Neuronal stem cell (in vitro differentiated cells): ENCODE measurements around the gene PPP1R7.

Experiments
- DNase-seq: peaks from one replicate; pipeline ENCODE4 v3.0.0-alpha.2; 2013; ENCODE audit warnings: low spot score
- H2AFZ ChIP-seq: one replicate; pipeline ENCODE4 v1.6.1; 2013; ENCODE audit warnings: mild to moderate bottlenecking, low read length, inconsistent platforms
- H2AK5ac ChIP-seq: 2 replicates; pipeline ENCODE4 v1.6.1; 2013; ENCODE audit warnings: low read depth, mild to moderate bottlenecking, inconsistent platforms, low read length, moderate library complexity, mixed read lengths
- H2BK120ac ChIP-seq: 2 replicates; pipeline ENCODE4 v1.6.1; 2013; ENCODE audit warnings: low read depth, mild to moderate bottlenecking, inconsistent platforms, low read length, moderate library complexity, mixed read lengths
- H2BK12ac ChIP-seq: one replicate; pipeline ENCODE4 v1.6.1; 2013; ENCODE audit warnings: low read length, inconsistent platforms
- H2BK15ac ChIP-seq: 2 replicates; pipeline ENCODE4 v1.6.1; 2013; ENCODE audit warnings: mild to moderate bottlenecking, low read length, inconsistent platforms, mixed read lengths
- H2BK5ac ChIP-seq: one replicate; pipeline ENCODE4 v1.6.1; 2013; ENCODE audit warnings: inconsistent platforms, mild to moderate bottlenecking, low read length, moderate library complexity
- H3K14ac ChIP-seq: one replicate; pipeline ENCODE4 v1.6.1; 2013; ENCODE audit warnings: low read length, inconsistent platforms
- H3K18ac ChIP-seq: 2 replicates; pipeline ENCODE4 v1.6.1; 2013; ENCODE audit warnings: low read length, inconsistent platforms
- H3K23ac ChIP-seq: 2 replicates; pipeline ENCODE4 v1.6.1; 2013; ENCODE audit warnings: low read depth, mild to moderate bottlenecking, mixed read lengths, low read length, inconsistent platforms; ENCODE audit not compliant: poor library complexity
- H3K27ac ChIP-seq: replicated peaks from 3 replicates; pipeline ENCODE4 v1.5.1; 2013; ENCODE audit warnings: low read length, inconsistent platforms
- H3K27me3 ChIP-seq, 3 experiments: 2 replicates each; pipeline ENCODE4 v1.6.1; 2013; ENCODE audit warnings: low read length in 3 of 3, mild to moderate bottlenecking in 2 of 3, inconsistent platforms in 1 of 3, low read depth in 1 of 3, mixed read lengths in 1 of 3, moderate library complexity in 1 of 3; ENCODE audit not compliant: control insufficient read depth in 3 of 3, insufficient read depth in 3 of 3
- H3K36me3 ChIP-seq, 2 donors: replicated peaks in 1 of 2; 2 replicates each; pipeline ENCODE4 v1.6.1; 2013; ENCODE audit warnings: low read length in 2 of 2; ENCODE audit not compliant: control insufficient read depth in 2 of 2, insufficient read depth in 2 of 2
- H3K4ac ChIP-seq: 2 replicates; pipeline ENCODE4 v1.6.1; 2013; ENCODE audit warnings: inconsistent platforms, mild to moderate bottlenecking, low read length, moderate library complexity
- H3K4me1 ChIP-seq, 2 donors: 1 replicate in 1 of 2; 2 replicates in 1 of 2; pipeline ENCODE4 v1.6.1; 2013; ENCODE audit warnings: low read length in 2 of 2, low read depth in 1 of 2; ENCODE audit not compliant: control insufficient read depth in 2 of 2, insufficient read depth in 1 of 2
- H3K4me2 ChIP-seq: one replicate; pipeline ENCODE4 v1.6.1; 2013; ENCODE audit warnings: mild to moderate bottlenecking, low read length, inconsistent platforms; ENCODE audit not compliant: insufficient read depth, poor library complexity, severe bottlenecking
- H3K4me3 ChIP-seq, 2 donors: 2 replicates each; pipeline ENCODE4 v1.5.1; 2013; ENCODE audit warnings: low read length in 2 of 2, mild to moderate bottlenecking in 2 of 2, inconsistent platforms in 1 of 2, moderate library complexity in 1 of 2
- H3K79me1 ChIP-seq: one replicate; pipeline ENCODE4 v1.6.1; 2013; ENCODE audit warnings: low read depth, mild to moderate bottlenecking, inconsistent platforms, low read length, moderate library complexity
- H3K9ac ChIP-seq: one replicate; pipeline ENCODE4 v1.6.1; 2013; ENCODE audit warnings: mild to moderate bottlenecking, low read depth, low read length, inconsistent platforms; ENCODE audit not compliant: poor library complexity
- H3K9me3 ChIP-seq, 2 donors: replicated peaks in 1 of 2; 2 replicates each; pipeline versions ENCODE3 to v1.6.1; 2013; ENCODE audit warnings: low read length in 2 of 2, mild to moderate bottlenecking in 2 of 2, inconsistent platforms in 1 of 2, low read depth in 1 of 2, mixed read lengths in 1 of 2, moderate library complexity in 1 of 2; ENCODE audit not compliant: control insufficient read depth in 2 of 2, insufficient read depth in 1 of 2
- H4K8ac ChIP-seq: one replicate; pipeline ENCODE4 v1.6.1; 2013; ENCODE audit warnings: low read depth, mild to moderate bottlenecking, inconsistent platforms, low read length, moderate library complexity
- H4K91ac ChIP-seq: one replicate; pipeline ENCODE4 v1.6.1; 2013; ENCODE audit warnings: low read length, low read depth, mild to moderate bottlenecking, inconsistent platforms; ENCODE audit not compliant: poor library complexity
- WGBS, 2 donors: extraction: QIAGEN DNeasy Blood & Tissue Kit; methylation state at CpG; one replicate each; pipeline ENCODE4 v1.1.7; 2013; ENCODE audit warnings: missing lambda C conversion rate in 2 of 2, mixed read lengths in 1 of 2; ENCODE audit not compliant: insufficient read length in 2 of 2, insufficient replicate concordance in 1 of 2; ENCODE audit errors: extremely low coverage in 2 of 2; 5-methylcytosine and 5-hydroxymethylcytosine counted together

Gene PPP1R7

GRCh38 chr2:241215421-241215820, 65.2 kb downstream of the PPP1R7 start:
- H3K4me1 ChIP-seq = peaks cover 3 to 19% of the 10 kb centered on the region in 2 donors
- no peak overlapping the region for H3K4me3 ChIP-seq
- no peak for DNase-seq
- H3K14ac ChIP-seq = peak overlapping the region; percentile 75
- H3K4me2 ChIP-seq = no peak overlapping the region
- no peak overlapping the region for H3K9ac ChIP-seq
- no peak overlapping the region for H4K91ac ChIP-seq
- H2BK5ac ChIP-seq = peak overlapping the region; percentile 60
- peak overlapping the region; percentile 73 for H3K23ac ChIP-seq
- WGBS, 2 donors = no CpG with 5 or more reads among the region's 9 CpGs
- peak overlapping the region; percentile 98 for H2AK5ac ChIP-seq
- no peaks in the 10 kb centered on the region for H3K9me3 ChIP-seq
- H2BK12ac ChIP-seq = peak overlapping the region; percentile 94
- peak overlapping the region; percentile 74 for H3K18ac ChIP-seq
- H4K8ac ChIP-seq = no peak overlapping the region
- peak overlapping the region; percentile 95 for H3K4ac ChIP-seq
- H2AFZ ChIP-seq = no peak overlapping the region
- peak overlapping the region; percentile 98 for H2BK15ac ChIP-seq
- H3K36me3 ChIP-seq = no peaks in the 10 kb centered on the region
- no peaks in the 10 kb centered on the region for H3K79me1 ChIP-seq
- H2BK120ac ChIP-seq = peak overlapping the region; percentile 61
- peaks cover 0 to 26% (median 0%) of the 10 kb centered on the region in 3 experiments for H3K27me3 ChIP-seq
- no peak overlapping the region for H3K27ac ChIP-seq

GRCh38 chr2:241216211-241216761, 66.0 kb downstream of the PPP1R7 start:
- Histone ChIP-seq H3K27ac (peak overlapping the region; percentile 1), H2AFZ (no peak overlapping the region), H2BK5ac (no peak overlapping the region), H3K4me3 (no peak overlapping the region), H3K23ac (no peak overlapping the region), H3K79me1 (no peaks in the 10 kb centered on the region), H3K27me3 (peaks cover 0 to 26% (median 0%) of the 10 kb centered on the region in 3 experiments), H3K18ac (peak overlapping the region; percentile 74), H3K4me1 (peaks cover 3 to 18% of the 10 kb centered on the region in 2 donors), H3K9me3 (no peaks in the 10 kb centered on the region), H2BK12ac (no peak overlapping the region), H2BK15ac (peak overlapping the region; percentile 45), H4K8ac (no peak overlapping the region), H3K4ac (no peak overlapping the region), H4K91ac (no peak overlapping the region), H2AK5ac (peak overlapping the region; percentile 98), H3K14ac (no peak overlapping the region), H3K9ac (no peak overlapping the region), H3K4me2 (no peak overlapping the region), H2BK120ac (peak overlapping the region; percentile 0), H3K36me3 (no peaks in the 10 kb centered on the region)
- WGBS, 2 donors = no CpG with 5 or more reads among the region's 14 CpGs
- DNase-seq = no peak

- no peak overlapping the region for H4K91ac ChIP-seq
- H3K14ac ChIP-seq = peak overlapping the region; percentile 89
- H3K4ac ChIP-seq = no peak overlapping the region
- WGBS, 2 donors = no CpG with 5 or more reads among the region's 77 CpGs
- H3K9me3 ChIP-seq = no peaks in the 10 kb centered on the region
- H3K36me3 ChIP-seq = no peaks in the 10 kb centered on the region
- H3K4me1 ChIP-seq = peaks cover 3 to 12% of the 10 kb centered on the region in 2 donors
- peak overlapping the region; percentile 97 for H2BK15ac ChIP-seq
- H3K4me3 ChIP-seq = peak overlapping the region; percentile 58 to 83
- DNase-seq = peak; percentile 71
- H4K8ac ChIP-seq = peak overlapping the region; percentile 70
- peak overlapping the region; percentile 84 for H3K27ac ChIP-seq
- H3K23ac ChIP-seq = peak overlapping the region; percentile 89
- H3K4me2 ChIP-seq = peak overlapping the region; percentile 87
- H3K9ac ChIP-seq = peak overlapping the region; percentile 90
- H2BK120ac ChIP-seq = no peak overlapping the region
- peak overlapping the region; percentile 96 for H2AFZ ChIP-seq
- H3K79me1 ChIP-seq = no peaks in the 10 kb centered on the region
- peaks cover 0 to 16% (median 0%) of the 10 kb centered on the region in 3 experiments for H3K27me3 ChIP-seq
- H2AK5ac ChIP-seq = peak overlapping the region; percentile 28
- H2BK5ac ChIP-seq = no peak overlapping the region
- peak overlapping the region; percentile 94 for H2BK12ac ChIP-seq
- H3K18ac ChIP-seq = peak overlapping the region; percentile 99
Measured at GRCh38 chr2:241217320-241218031, 67.2 kb downstream of the PPP1R7 start.
